Ovary (tissue), 9 donors: ENCODE data around the gene WDR54. TPM values are rescaled to one million over a fixed set of nuclear protein-coding genes. Genes with fewer than 3 reads are reported as not detected.

Experiments
- DNase-seq, 5 donors: peaks; one replicate each; pipeline ENCODE4 v3.0.0-alpha.2; 2019 to 2020
- H3K27ac ChIP-seq, 2 donors: fragments of 200-600 bp; one replicate each; pipeline versions ENCODE4 v1.5.1 to v1.8.0; 2019 to 2022
- H3K27me3 ChIP-seq: fragments of 200-600 bp; one replicate; pipeline ENCODE4 v1.8.0; 2022
- H3K36me3 ChIP-seq: fragments of 200-600 bp; sonication (generic); one replicate; pipeline ENCODE4 v1.5.1; 2019
- H3K4me1 ChIP-seq: one replicate; pipeline ENCODE4 v1.8.1; 2013; ENCODE audit warnings: mild to moderate bottlenecking, moderate library complexity; ENCODE audit not compliant: insufficient read depth
- H3K4me3 ChIP-seq: fragments of 200-600 bp; sonication (generic); one replicate; pipeline ENCODE4 v1.5.1; 2017
- H3K9me3 ChIP-seq, 2 donors: fragments of 200-600 bp in 1 of 2; sonication (generic) in 1 of 2; one replicate each; pipeline versions ENCODE4 v1.5.1 to v1.8.1; 2013 to 2019; ENCODE audit warnings: mild to moderate bottlenecking in 1 of 2, moderate library complexity in 1 of 2
- CTCF ChIP-seq, 3 donors: fragments of 450-650 bp in 2 of 3; fragments of 200-600 bp in 1 of 3; IDR thresholded peaks; one replicate each; pipeline versions ENCODE4 v1.5.1 to v1.8.0; 2016 to 2022; ENCODE audit warnings: antibody characterized with exemption in 3 of 3, mild to moderate bottlenecking in 1 of 3
- EP300 ChIP-seq: sonication (generic); formaldehyde crosslinking; IDR thresholded peaks from one replicate; pipeline ENCODE4 v1.6.1; 2017; ENCODE audit warnings: antibody characterized with exemption
- POLR2A ChIP-seq: fragments of 450-650 bp; IDR thresholded peaks from one replicate; pipeline ENCODE4 v1.6.1; 2017; ENCODE audit warnings: antibody characterized with exemption, mild to moderate bottlenecking, moderate library complexity
- WGBS, 3 donors: extraction: QIAGEN DNeasy Blood & Tissue Kit in 1 of 3; methylation state at CpG; one replicate each; pipeline versions ENCODE4 v1.1.5 to v1.1.7; 2013 to 2017; 5-methylcytosine and 5-hydroxymethylcytosine counted together
- intact Hi-C, 4 donors: fragments of 100-400 bp; cut with DNase I; formaldehyde crosslinking; loops; one replicate each; pipeline versions ENCODE4 v1.11.0 to v1.15.1; 2022 to 2023
- polyA plus RNA-seq, 2 donors: library from polyadenylated mRNA; stranded (reverse); fragments of 200-250 nt in 1 of 2; fragments of 350-450 nt in 1 of 2; fragmentation: Illumina TruSeq in 1 of 2; extraction: RNeasy Lipid Tissue Mini Kit (QIAGEN cat#74804) in 1 of 2; gene quantifications; one replicate each; pipeline ENCODE4 v1.2.3, GENCODE V29; 2013 to 2014
- total RNA-seq, 7 donors: library from RNA; depleted of rRNA in 2 of 7; stranded (reverse); fragments of >200 nt in 2 of 7; fragmentation: NEBNext Ultra II Directional in 3 of 7; extraction: Animal tissue kit (Norgen Biotek cat#: 25700) in 3 of 7; gene quantifications; one replicate each; pipeline versions ENCODE4 v1.1.0 to v1.2.4, GENCODE V29; 2016 to 2023
- donor health status: DM: no; HTN: no; CAD: no; lungs with moderate emphysema.
- donor health status: DM: no; HTN: no; CAD: no.
- donor health status: Bipolar disorder and iron deficiency.
- donor health status: DM: yes; HTN: yes; CAD: no.
- donor health status: DM: no; HTN: no; CAD: no.
- donor health status: DM: yes; HTN: yes; CAD: no.

WDR54 gene
- total and polyA plus RNA-seq, 9 donors = 8.6 to 41.6 (median 16.2) TPM

- Histone ChIP-seq H3K36me3 (no peaks in the 10 kb centered on the region), H3K4me3 (no peak overlapping the region), H3K27me3 (no peaks in the 10 kb centered on the region), H3K4me1 (peaks cover 2% of the 10 kb centered on the region), H3K27ac (no peak overlapping the region), H3K9me3 (no peaks in the 10 kb centered on the region)
- intact Hi-C loops = no loop called here
- no peak for DNase-seq
- 8 to 10% (median 8%) methylated on average over 5 of the region's 5 CpGs for WGBS, 3 donors
- no peak for TF ChIP-seq CTCF (IDR thresholded peaks at IDR 0.05)
- no peak for TF ChIP-seq POLR2A
- TF ChIP-seq EP300 = no peak
Observed at GRCh38 chr2:74444498-74445318, 23.2 kb downstream of the WDR54 start.

GRCh38 chr2:74447230-74447999, 25.9 kb downstream of the WDR54 start:
- TF ChIP-seq CTCF (IDR thresholded peaks at IDR 0.05) (no peak), POLR2A (no peak), EP300 (no peak)
- DNase-seq = no peak
- H3K27ac ChIP-seq = no peak overlapping the region
- H3K9me3 ChIP-seq = no peaks in the 10 kb centered on the region
- no peaks in the 10 kb centered on the region for H3K36me3 ChIP-seq
- intact Hi-C loops = no loop called here
- H3K4me3 ChIP-seq = no peak overlapping the region
- H3K4me1 ChIP-seq = no peaks in the 10 kb centered on the region
- H3K27me3 ChIP-seq = no peaks in the 10 kb centered on the region
- 81 to 89% (median 84%) methylated on average over 5 of the region's 5 CpGs for WGBS, 3 donors

- Histone ChIP-seq H3K4me1 (no peaks in the 10 kb centered on the region), H3K36me3 (no peaks in the 10 kb centered on the region), H3K9me3 (no peaks in the 10 kb centered on the region), H3K4me3 (no peak overlapping the region), H3K27ac (no peak overlapping the region), H3K27me3 (no peaks in the 10 kb centered on the region)
- intact Hi-C loops = no loop called here
- TF ChIP-seq EP300 (no peak), CTCF (IDR thresholded peaks at IDR 0.05) (no peak), POLR2A (no peak)
- DNase-seq = no peak
- 59 to 70% (median 61%) methylated on average over 2 of the region's 2 CpGs for WGBS, 3 donors
Observed at GRCh38 chr2:74448771-74449170, 27.2 kb downstream of the WDR54 start.

DNA sequence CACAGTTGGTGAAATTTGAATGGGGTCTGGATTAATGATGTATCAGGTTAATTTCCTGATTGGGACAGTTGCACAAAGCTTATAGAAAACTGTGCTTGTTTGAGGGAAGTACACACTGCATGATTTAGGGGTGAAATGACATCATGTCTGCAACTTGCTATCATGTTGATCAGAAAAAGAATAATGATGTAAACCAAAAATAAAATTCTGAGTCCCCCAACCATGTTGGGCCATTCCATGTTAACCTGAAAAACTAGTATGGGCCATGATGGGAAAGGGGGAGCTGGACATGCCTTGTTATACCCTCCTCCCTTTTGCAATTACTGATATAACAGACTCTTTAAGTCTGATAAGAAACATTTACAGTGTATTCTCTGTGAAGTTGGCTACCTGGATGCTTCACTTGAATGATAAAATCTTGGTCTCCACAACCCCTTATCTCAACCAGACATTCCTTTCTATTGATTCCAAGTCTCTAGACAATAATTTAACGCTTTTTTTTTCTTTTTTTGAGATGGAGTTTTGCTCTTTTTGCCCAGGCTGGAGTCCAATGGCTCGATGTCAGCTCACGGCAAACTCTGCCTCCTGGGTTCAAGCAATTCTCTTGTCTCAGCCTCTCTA, 29.1 kb downstream of the WDR54 start:
- intact Hi-C loops = no loop called here
- no peaks in the 10 kb centered on the region for H3K36me3 ChIP-seq
- WGBS, 3 donors = 73 to 78% (median 76%) methylated on average over 3 of the region's 3 CpGs
- H3K4me1 ChIP-seq = peaks cover 2% of the 10 kb centered on the region
- no peak overlapping the region for H3K27ac ChIP-seq
- TF ChIP-seq POLR2A (no peak), CTCF (IDR thresholded peaks at IDR 0.05) (no peak), EP300 (no peak)
- no peaks in the 10 kb centered on the region for H3K27me3 ChIP-seq
- no peak overlapping the region for H3K4me3 ChIP-seq
- DNase-seq = no peak
- H3K9me3 ChIP-seq = no peaks in the 10 kb centered on the region
